IMR-90 (cell line): ENCODE results near the gene EXOC6B. TPM values are rescaled to one million over a fixed set of nuclear protein-coding genes. Genes with fewer than 3 reads are reported as not detected.

Source experiments
- ATAC-seq: fragments of 200-7000 bp; cut with Tn5 transposase; 2 replicates; pipeline ENCODE4 v1.9.1; 2020; ENCODE audit warnings: low read depth, mild to moderate bottlenecking, moderate library complexity
- BruUV-seq: library from RNA; stranded (reverse); fragments of 400-500 nt; replicated peaks from 2 replicates; lab custom pipeline; 2021; lab: Mats Ljungman, UMichigan
- CTCF ChIA-PET: fragments of 300-600 bp; formaldehyde crosslinking; extraction: SDS; loops from one replicate; lab custom pipeline; 2021; ENCODE audit warnings: antibody characterized with exemption; lab: Yijun Ruan, JAX
- POLR2A ChIA-PET: fragments of 300-600 bp; sonication (Branson Sonifier 250); formaldehyde crosslinking; loops from one replicate; lab custom pipeline; 2022; ENCODE audit warnings: antibody characterized with exemption; ENCODE audit not compliant: unreplicated experiment; lab: Charles Lee
- DNase-seq: peaks from one replicate; pipeline ENCODE4 v3.0.0; 2013
- H2AFZ ChIP-seq: replicated peaks from 2 replicates; pipeline ENCODE3; 2013; ENCODE audit warnings: low read length, mild to moderate bottlenecking; ENCODE audit not compliant: poor library complexity
- H2AK5ac ChIP-seq: 2 replicates; pipeline ENCODE4 v1.6.1; 2013; ENCODE audit warnings: low read depth, low read length, inconsistent platforms
- H2AK9ac ChIP-seq: replicated peaks from 2 replicates; pipeline ENCODE3; 2013; ENCODE audit warnings: mild to moderate bottlenecking, low read depth, low read length, moderate library complexity; ENCODE audit not compliant: poor library complexity
- H2BK120ac ChIP-seq: 2 replicates; pipeline ENCODE4 v1.6.1; 2013; ENCODE audit warnings: low read depth, low read length, inconsistent platforms
- H2BK15ac ChIP-seq: 3 replicates; pipeline ENCODE4 v1.6.1; 2013; ENCODE audit warnings: low read depth, low read length, inconsistent platforms
- H2BK20ac ChIP-seq: 2 replicates; pipeline ENCODE4 v1.6.1; 2013; ENCODE audit warnings: low read depth, mild to moderate bottlenecking, inconsistent platforms, low read length, moderate library complexity
- H2BK5ac ChIP-seq: 2 replicates; pipeline ENCODE4 v1.6.1; 2013; ENCODE audit warnings: mild to moderate bottlenecking, low read depth, low read length, inconsistent platforms; ENCODE audit not compliant: poor library complexity, severe bottlenecking
- H3K14ac ChIP-seq: replicated peaks from 2 replicates; pipeline ENCODE4 v1.6.1; 2013; ENCODE audit warnings: low read depth, low read length, inconsistent platforms
- H3K18ac ChIP-seq: 2 replicates; pipeline ENCODE4 v1.6.1; 2013; ENCODE audit warnings: low read depth, low read length, control low read depth
- H3K23ac ChIP-seq: 2 replicates; pipeline ENCODE4 v1.6.1; 2013; ENCODE audit warnings: low read depth, low read length, inconsistent platforms
- H3K27ac ChIP-seq: 2 replicates; pipeline ENCODE4 v1.5.1; 2013; ENCODE audit warnings: mild to moderate bottlenecking, control low read depth, low read length; ENCODE audit not compliant: insufficient read depth
- H3K27me3 ChIP-seq: 2 replicates; pipeline ENCODE4 v1.6.1; 2013; ENCODE audit warnings: low read length; ENCODE audit not compliant: control insufficient read depth, insufficient read depth
- H3K36me3 ChIP-seq: 2 replicates; pipeline ENCODE4 v1.6.1; 2013; ENCODE audit warnings: low read length, mixed read lengths; ENCODE audit not compliant: control insufficient read depth, insufficient read depth
- H3K4ac ChIP-seq: 2 replicates; pipeline ENCODE4 v1.6.1; 2013; ENCODE audit warnings: low read depth, low read length, inconsistent platforms
- H3K4me1 ChIP-seq: 2 replicates; pipeline ENCODE4 v1.6.1; 2013; ENCODE audit warnings: low read length, mixed read lengths; ENCODE audit not compliant: control insufficient read depth, insufficient read depth
- H3K4me2 ChIP-seq: 2 replicates; pipeline ENCODE4 v1.6.1; 2013; ENCODE audit warnings: low read depth, mild to moderate bottlenecking, control low read depth, low read length, moderate library complexity
- H3K4me3 ChIP-seq: 2 replicates; pipeline ENCODE4 v1.5.1; 2013; ENCODE audit warnings: low read depth, mild to moderate bottlenecking, control low read depth, low read length, moderate library complexity; ENCODE audit not compliant: insufficient read depth
- H3K56ac ChIP-seq: 2 replicates; pipeline ENCODE4 v1.6.1; 2013; ENCODE audit warnings: low read length, inconsistent platforms; ENCODE audit not compliant: insufficient read depth; ENCODE audit errors: extremely low read depth
- H3K79me1 ChIP-seq, 2 experiments: 2 replicates each; pipeline ENCODE4 v1.6.1; 2013; ENCODE audit warnings: low read length in 2 of 2, inconsistent platforms in 1 of 2, low read depth in 1 of 2
- H3K9ac ChIP-seq: 2 replicates; pipeline ENCODE4 v1.6.1; 2013; ENCODE audit warnings: low read depth, low read length, control low read depth
- H3K9me1 ChIP-seq: 2 replicates; pipeline ENCODE4 v1.6.1; 2013; ENCODE audit warnings: low read length, inconsistent platforms; ENCODE audit not compliant: insufficient read depth
- H3K9me3 ChIP-seq: 2 replicates; pipeline ENCODE4 v1.6.1; 2013; ENCODE audit warnings: low read length; ENCODE audit not compliant: control insufficient read depth, insufficient read depth
- H4K20me1 ChIP-seq: 2 replicates; pipeline ENCODE4 v1.6.1; 2013; ENCODE audit warnings: low read length, inconsistent platforms; ENCODE audit not compliant: insufficient read depth
- H4K5ac ChIP-seq: 2 replicates; pipeline ENCODE4 v1.6.1; 2013; ENCODE audit warnings: mild to moderate bottlenecking, low read depth, low read length, control low read depth
- H4K8ac ChIP-seq, 2 experiments: 2 replicates each; pipeline ENCODE4 v1.6.1; 2013; ENCODE audit warnings: low read depth in 2 of 2, low read length in 2 of 2, control low read depth in 1 of 2, inconsistent platforms in 1 of 2
- H4K91ac ChIP-seq: 2 replicates; pipeline ENCODE4 v1.6.1; 2013; ENCODE audit warnings: low read depth, low read length, inconsistent platforms; ENCODE audit not compliant: insufficient read depth
- ELK1 ChIP-seq: fragments of 150-350 bp; IDR thresholded peaks from 2 replicates; pipeline ENCODE4 v1.6.1; 2016; ENCODE audit warnings: low read depth, mild to moderate bottlenecking, low read length, moderate library complexity, borderline replicate concordance
- MAZ ChIP-seq: IDR thresholded peaks from 2 replicates; pipeline ENCODE4 v1.6.1; 2012; ENCODE audit warnings: low read depth, mild to moderate bottlenecking, low read length, improper control_type of control experiment, moderate library complexity, borderline replicate concordance
- NFE2L2 ChIP-seq: fragments of 150-350 bp; IDR thresholded peaks from 2 replicates; pipeline ENCODE4 v1.6.1; 2016; ENCODE audit warnings: low read depth, mild to moderate bottlenecking, low read length
- WGBS, 2 experiments: methylation state at CpG; one replicate each; pipeline versions ENCODE4 v1.1.5 to v1.1.7; 2013; ENCODE audit warnings: missing lambda C conversion rate in 2 of 2; ENCODE audit not compliant: insufficient read length in 1 of 2; ENCODE audit errors: extremely low coverage in 2 of 2; 5-methylcytosine and 5-hydroxymethylcytosine counted together
- dilution Hi-C: fragments of 300-500 bp; cut with HindIII; formaldehyde crosslinking; loops from one replicate; pipeline ENCODE4 v1.14.3; 2018; ENCODE audit warnings: low sequenced_read_pairs; ENCODE audit not compliant: unreplicated experiment
- in situ Hi-C: fragments of 300-500 bp; cut with MboI; formaldehyde crosslinking; loops from 3 replicates; pipeline ENCODE4 v1.14.3; 2019; ENCODE audit warnings: low sequenced_read_pairs, inconsistent platforms, mixed read lengths
- intact Hi-C: fragments of 100-400 bp; cut with micrococcal nuclease; formaldehyde crosslinking; loops from 2 replicates; pipeline ENCODE4 v1.10.0; 2022
- polyA plus RNA-seq, 3 experiments: library from polyadenylated mRNA; depleted of rRNA; stranded (reverse); fragments of >200 nt; gene quantifications; 2 replicates each; pipeline ENCODE4 v1.2.3, GENCODE V29; 2012; ENCODE audit warnings: low replicate concordance in 1 of 3
- total RNA-seq: library from RNA; depleted of rRNA; stranded (reverse); fragments of >200 nt; gene quantifications from 2 replicates; pipeline ENCODE4 v1.2.3, GENCODE V29; 2012

EXOC6B gene
- total and polyA plus RNA-seq, 2 of the 4 experiments (the other 2 are of a cell fraction), result 10.2 to 29.4 TPM

- CTCF ChIA-PET, result no interaction called here
- Histone ChIP-seq H3K14ac (no peak overlapping the region), H3K9me1 (no peaks in the 10 kb centered on the region), H4K5ac (no peak overlapping the region), H3K4me1 (peaks cover 11% of the 10 kb centered on the region), H3K4me2 (no peak overlapping the region), H3K56ac (no peak overlapping the region), H2BK5ac (no peak overlapping the region), H3K9me3 (no peaks in the 10 kb centered on the region), H2AFZ (no peak overlapping the region), H2AK9ac (no peak overlapping the region), H4K91ac (no peak overlapping the region), H2AK5ac (no peak overlapping the region), H3K36me3 (no peaks in the 10 kb centered on the region), H4K20me1 (no peaks in the 10 kb centered on the region; the same call in 1 of the 2 replicates), H3K23ac (no peak overlapping the region), H3K4ac (no peak overlapping the region), H2BK15ac (no peak overlapping the region), H3K79me1 (no peaks in the 10 kb centered on the region; a peak in 1 of 4 replicates), H2BK20ac (no peak overlapping the region), H3K27ac (no peak overlapping the region), H3K27me3 (no peaks in the 10 kb centered on the region), H4K8ac (no peak overlapping the region), H3K18ac (no peak overlapping the region), H3K4me3 (no peak overlapping the region), H2BK120ac (no peak overlapping the region), H3K9ac (no peak overlapping the region)
- DNase-seq (no peak), ATAC-seq (no peak)
- no TSS peak for BruUV-seq
- intact Hi-C loops, result loop anchor here (1.0 kb wide), 1 partner anchor 10 kb away; no protein-coding TSS in a partner anchor
- TF ChIP-seq NFE2L2 (no peak), MAZ (no peak), ELK1 (no peak)
- POLR2A ChIA-PET, result no interaction called here
- dilution Hi-C loops, result no loop called here
- no CpG with 5 or more reads among the region's 1 CpG for WGBS, 2 experiments
- in situ Hi-C loops, result no loop called here
These were observed 552.4 kb downstream of the EXOC6B start for GRCh38 chr2:72273384-72273783.
